Liver (tissue), 9 donors: ENCODE measurements around the gene NHERF2. TPM values are rescaled to one million over a fixed set of nuclear protein-coding genes. Genes with fewer than 3 reads are reported as not detected.

Source experiments
- DNase-seq: peaks from one replicate; pipeline ENCODE4 v3.0.0-alpha.2; 2017; ENCODE audit warnings: low spot score
- H3K27ac ChIP-seq, 2 donors: one replicate each; pipeline ENCODE4 v1.7.0; 2013; ENCODE audit warnings: inconsistent platforms in 2 of 2, low read length in 2 of 2, control low read depth in 1 of 2, low read depth in 1 of 2, mild to moderate bottlenecking in 1 of 2
- H3K27me3 ChIP-seq, 4 donors: one replicate each; pipeline versions ENCODE4 v1.6.1 to v1.7.0; 2013; ENCODE audit warnings: low read length in 3 of 4, inconsistent platforms in 1 of 4, mild to moderate bottlenecking in 1 of 4, moderate library complexity in 1 of 4; ENCODE audit not compliant: control insufficient read depth in 4 of 4, insufficient read depth in 4 of 4
- H3K36me3 ChIP-seq, 4 donors: one replicate each; pipeline versions ENCODE4 v1.6.1 to v1.7.0; 2013; ENCODE audit warnings: low read length in 3 of 4, mild to moderate bottlenecking in 3 of 4, low read depth in 1 of 4, moderate library complexity in 1 of 4; ENCODE audit not compliant: control insufficient read depth in 4 of 4, insufficient read depth in 3 of 4
- H3K4me1 ChIP-seq, 4 donors: one replicate each; pipeline versions ENCODE4 v1.6.1 to v1.7.0; 2013; ENCODE audit warnings: low read length in 3 of 4, mild to moderate bottlenecking in 3 of 4, moderate library complexity in 1 of 4; ENCODE audit not compliant: control insufficient read depth in 4 of 4, insufficient read depth in 4 of 4
- H3K4me3 ChIP-seq, 3 donors: one replicate each; pipeline versions ENCODE4 v1.6.1 to v1.7.0; 2013; ENCODE audit warnings: low read length in 3 of 3, control low read depth in 1 of 3, low read depth in 1 of 3, mild to moderate bottlenecking in 1 of 3
- H3K9ac ChIP-seq, 2 donors: one replicate each; pipeline ENCODE4 v1.7.0; 2013; ENCODE audit warnings: low read length in 2 of 2, mild to moderate bottlenecking in 2 of 2, moderate library complexity in 2 of 2, control low read depth in 1 of 2, low read depth in 1 of 2
- H3K9me3 ChIP-seq, 4 donors: one replicate each; pipeline versions ENCODE4 v1.6.1 to v1.7.0; 2013; ENCODE audit warnings: low read length in 3 of 4; ENCODE audit not compliant: control insufficient read depth in 4 of 4
- ATF3 ChIP-seq: IDR thresholded peaks from 2 replicates; pipeline ENCODE4 v1.6.1; 2016; ENCODE audit warnings: antibody characterized with exemption
- CTCF ChIP-seq: fragments of 150-350 bp; IDR thresholded peaks from 2 replicates; pipeline ENCODE4 v1.5.1; 2017; ENCODE audit warnings: improper control_type of control experiment, low read depth, low read length; ENCODE audit not compliant: missing input control
- EGR1 ChIP-seq, 2 donors: IDR thresholded peaks; 2 replicates each; pipeline ENCODE4 v1.6.1; 2016 to 2018; ENCODE audit warnings: antibody characterized with exemption in 2 of 2, low read depth in 2 of 2
- FOXA1 ChIP-seq: IDR thresholded peaks from 2 replicates; pipeline ENCODE4 v1.6.1; 2016; ENCODE audit warnings: antibody characterized with exemption
- FOXA2 ChIP-seq: IDR thresholded peaks from 2 replicates; pipeline ENCODE4 v1.6.1; 2016; ENCODE audit warnings: antibody characterized with exemption
- GABPA ChIP-seq, 2 donors: IDR thresholded peaks in 1 of 2; conservative IDR thresholded peaks in 1 of 2; 2 replicates each; pipeline ENCODE4 v1.6.1; 2016; ENCODE audit warnings: antibody characterized with exemption in 2 of 2, mild to moderate bottlenecking in 1 of 2, moderate library complexity in 1 of 2
- HNF4A ChIP-seq, 2 donors: conservative IDR thresholded peaks; 2 replicates each; pipeline ENCODE4 v1.6.1; 2016; ENCODE audit warnings: antibody characterized with exemption in 2 of 2, mild to moderate bottlenecking in 2 of 2
- HNF4G ChIP-seq: IDR thresholded peaks from 2 replicates; pipeline ENCODE4 v1.6.1; 2016; ENCODE audit warnings: antibody characterized with exemption
- JUND ChIP-seq, 2 donors: IDR thresholded peaks; 2 replicates each; pipeline ENCODE4 v1.6.1; 2016; ENCODE audit warnings: antibody characterized with exemption in 2 of 2
- NR2F2 ChIP-seq: IDR thresholded peaks from 2 replicates; pipeline ENCODE4 v1.6.1; 2016; ENCODE audit warnings: antibody characterized with exemption
- RAD21 ChIP-seq, 2 donors: IDR thresholded peaks; 2 replicates each; pipeline ENCODE4 v1.6.1; 2016; ENCODE audit warnings: antibody characterized with exemption in 2 of 2, mild to moderate bottlenecking in 2 of 2
- RXRA ChIP-seq, 2 donors: IDR thresholded peaks; 2 replicates each; pipeline ENCODE4 v1.6.1; 2017 to 2018; ENCODE audit warnings: antibody characterized with exemption in 2 of 2, mild to moderate bottlenecking in 1 of 2
- SP1 ChIP-seq: IDR thresholded peaks from 2 replicates; pipeline ENCODE4 v1.6.1; 2018; ENCODE audit warnings: antibody characterized with exemption, mild to moderate bottlenecking
- TAF1 ChIP-seq: conservative IDR thresholded peaks from 2 replicates; pipeline ENCODE4 v1.6.1; 2016; ENCODE audit warnings: antibody characterized with exemption, mild to moderate bottlenecking
- YY1 ChIP-seq: IDR thresholded peaks from 2 replicates; pipeline ENCODE4 v1.6.1; 2016; ENCODE audit warnings: antibody characterized with exemption, mild to moderate bottlenecking
- WGBS: extraction: QIAGEN DNeasy Blood & Tissue Kit; methylation state at CpG from one replicate; pipeline ENCODE4 v1.1.7; 2013; 5-methylcytosine and 5-hydroxymethylcytosine counted together
- polyA plus RNA-seq, 2 donors: library from polyadenylated mRNA; stranded (reverse) in 1 of 2; unstranded in 1 of 2; fragments of 200-250 nt in 1 of 2; fragments of >200 nt in 1 of 2; fragmentation: Nextera tagmentation in 1 of 2; extraction: Ambion mirVana in 1 of 2; gene quantifications; one replicate each; pipeline versions ENCODE4 v1.2.1 to v1.2.3, GENCODE V29; 2013 to 2015
- total RNA-seq, 2 donors: library from RNA; depleted of rRNA; stranded (reverse); fragments of >200 nt; gene quantifications; one replicate each; pipeline ENCODE4 v1.2.3, GENCODE V29; 2014
- TF ChIP-seq, protein P1 (sequence below): IDR thresholded peaks from 2 replicates; pipeline ENCODE4 v1.6.1; 2016; ENCODE audit warnings: antibody characterized with exemption
- TF ChIP-seq, protein P2 (sequence below): IDR thresholded peaks from 2 replicates; pipeline ENCODE4 v1.6.1; 2016; ENCODE audit warnings: antibody characterized with exemption, mild to moderate bottlenecking
- TF ChIP-seq, protein P3 (sequence below): IDR thresholded peaks from 2 replicates; pipeline ENCODE4 v1.6.1; 2016; ENCODE audit warnings: antibody characterized with exemption
- donor health status: healthy.
- donor health status: healthy.
- donor health status: healthy.
- donor health status: healthy.
- donor health status: healthy.

The NHERF2 gene
- total and polyA plus RNA-seq, 4 donors = 36.6 to 205 (median 74.1) TPM

GRCh38 chr16:2072926-2073325, 46.2 kb downstream of the NHERF2 start:
- Histone ChIP-seq H3K4me1 (no peaks in the 10 kb centered on the region), H3K27me3 (no peaks in the 10 kb centered on the region), H3K4me3 (no peak overlapping the region), H3K27ac (no peak overlapping the region), H3K9ac (no peak overlapping the region), H3K36me3 (peaks cover 14 to 75% (median 25%) of the 10 kb centered on the region in 4 donors), H3K9me3 (no peaks in the 10 kb centered on the region)
- TF ChIP-seq SP1 = no peak
- TF ChIP-seq GABPA (IDR thresholded peaks at IDR 0.05 in 1 of 2, conservative IDR thresholded peaks at IDR 0.05 in 1 of 2) = no peak
- TF ChIP-seq ATF3 = no peak
- TF ChIP-seq HNF4G = no peak
- no peak for TF ChIP-seq HNF4A (conservative IDR thresholded peaks at IDR 0.05)
- TF ChIP-seq FOXA1 = no peak
- TF ChIP-seq EGR1 (IDR thresholded peaks at IDR 0.05; ENCODE audit: low read depth in 2 of 2) = no peak
- TF ChIP-seq TAF1 = no peak
- no peak for TF ChIP-seq JUND (IDR thresholded peaks at IDR 0.05)
- TF ChIP-seq, protein P1, sequence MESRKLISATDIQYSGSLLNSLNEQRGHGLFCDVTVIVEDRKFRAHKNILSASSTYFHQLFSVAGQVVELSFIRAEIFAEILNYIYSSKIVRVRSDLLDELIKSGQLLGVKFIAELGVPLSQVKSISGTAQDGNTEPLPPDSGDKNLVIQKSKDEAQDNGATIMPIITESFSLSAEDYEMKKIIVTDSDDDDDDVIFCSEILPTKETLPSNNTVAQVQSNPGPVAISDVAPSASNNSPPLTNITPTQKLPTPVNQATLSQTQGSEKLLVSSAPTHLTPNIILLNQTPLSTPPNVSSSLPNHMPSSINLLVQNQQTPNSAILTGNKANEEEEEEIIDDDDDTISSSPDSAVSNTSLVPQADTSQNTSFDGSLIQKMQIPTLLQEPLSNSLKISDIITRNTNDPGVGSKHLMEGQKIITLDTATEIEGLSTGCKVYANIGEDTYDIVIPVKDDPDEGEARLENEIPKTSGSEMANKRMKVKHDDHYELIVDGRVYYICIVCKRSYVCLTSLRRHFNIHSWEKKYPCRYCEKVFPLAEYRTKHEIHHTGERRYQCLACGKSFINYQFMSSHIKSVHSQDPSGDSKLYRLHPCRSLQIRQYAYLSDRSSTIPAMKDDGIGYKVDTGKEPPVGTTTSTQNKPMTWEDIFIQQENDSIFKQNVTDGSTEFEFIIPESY = no peak
- no peak for TF ChIP-seq NR2F2
- no peak for TF ChIP-seq RXRA (IDR thresholded peaks at IDR 0.05)
- TF ChIP-seq, protein P2, sequence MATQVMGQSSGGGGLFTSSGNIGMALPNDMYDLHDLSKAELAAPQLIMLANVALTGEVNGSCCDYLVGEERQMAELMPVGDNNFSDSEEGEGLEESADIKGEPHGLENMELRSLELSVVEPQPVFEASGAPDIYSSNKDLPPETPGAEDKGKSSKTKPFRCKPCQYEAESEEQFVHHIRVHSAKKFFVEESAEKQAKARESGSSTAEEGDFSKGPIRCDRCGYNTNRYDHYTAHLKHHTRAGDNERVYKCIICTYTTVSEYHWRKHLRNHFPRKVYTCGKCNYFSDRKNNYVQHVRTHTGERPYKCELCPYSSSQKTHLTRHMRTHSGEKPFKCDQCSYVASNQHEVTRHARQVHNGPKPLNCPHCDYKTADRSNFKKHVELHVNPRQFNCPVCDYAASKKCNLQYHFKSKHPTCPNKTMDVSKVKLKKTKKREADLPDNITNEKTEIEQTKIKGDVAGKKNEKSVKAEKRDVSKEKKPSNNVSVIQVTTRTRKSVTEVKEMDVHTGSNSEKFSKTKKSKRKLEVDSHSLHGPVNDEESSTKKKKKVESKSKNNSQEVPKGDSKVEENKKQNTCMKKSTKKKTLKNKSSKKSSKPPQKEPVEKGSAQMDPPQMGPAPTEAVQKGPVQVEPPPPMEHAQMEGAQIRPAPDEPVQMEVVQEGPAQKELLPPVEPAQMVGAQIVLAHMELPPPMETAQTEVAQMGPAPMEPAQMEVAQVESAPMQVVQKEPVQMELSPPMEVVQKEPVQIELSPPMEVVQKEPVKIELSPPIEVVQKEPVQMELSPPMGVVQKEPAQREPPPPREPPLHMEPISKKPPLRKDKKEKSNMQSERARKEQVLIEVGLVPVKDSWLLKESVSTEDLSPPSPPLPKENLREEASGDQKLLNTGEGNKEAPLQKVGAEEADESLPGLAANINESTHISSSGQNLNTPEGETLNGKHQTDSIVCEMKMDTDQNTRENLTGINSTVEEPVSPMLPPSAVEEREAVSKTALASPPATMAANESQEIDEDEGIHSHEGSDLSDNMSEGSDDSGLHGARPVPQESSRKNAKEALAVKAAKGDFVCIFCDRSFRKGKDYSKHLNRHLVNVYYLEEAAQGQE = no peak
- no peak for TF ChIP-seq CTCF
- TF ChIP-seq, protein P3, sequence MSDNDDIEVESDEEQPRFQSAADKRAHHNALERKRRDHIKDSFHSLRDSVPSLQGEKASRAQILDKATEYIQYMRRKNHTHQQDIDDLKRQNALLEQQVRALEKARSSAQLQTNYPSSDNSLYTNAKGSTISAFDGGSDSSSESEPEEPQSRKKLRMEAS = no peak
- 87% methylated on average over 8 of the region's 8 CpGs for WGBS
- DNase-seq = no peak

DNA sequence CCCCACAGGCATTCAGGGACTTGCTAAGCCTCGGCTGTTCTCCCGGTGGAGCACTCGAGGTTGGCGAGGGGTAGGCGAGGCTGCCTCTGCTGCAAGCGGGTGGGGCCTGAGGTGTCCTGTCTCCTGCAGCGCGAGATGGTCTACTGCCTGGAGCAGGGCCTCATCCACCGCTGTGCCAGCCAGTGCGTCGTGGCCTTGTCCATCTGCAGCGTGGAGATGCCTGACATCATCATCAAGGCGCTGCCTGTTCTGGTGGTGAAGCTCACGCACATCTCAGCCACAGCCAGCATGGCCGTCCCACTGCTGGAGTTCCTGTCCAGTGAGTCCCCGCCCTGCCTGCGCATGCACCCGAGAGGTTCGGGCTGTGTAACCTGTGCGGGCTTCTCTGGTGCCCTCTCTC, 47.4 kb downstream of the NHERF2 start:
- Histone ChIP-seq H3K27me3 (no peaks in the 10 kb centered on the region), H3K36me3 (peaks cover 13 to 68% (median 22%) of the 10 kb centered on the region in 4 donors), H3K4me1 (no peaks in the 10 kb centered on the region), H3K27ac (no peak overlapping the region), H3K9ac (no peak overlapping the region), H3K9me3 (no peaks in the 10 kb centered on the region), H3K4me3 (no peak overlapping the region)
- 97% methylated on average over 20 of the region's 20 CpGs for WGBS
- DNase-seq = no peak
- TF ChIP-seq, protein P2 = no peak
- TF ChIP-seq, protein P3 = no peak
- TF ChIP-seq TAF1 (no peak), FOXA2 (no peak), JUND (IDR thresholded peaks at IDR 0.05) (no peak), YY1 (no peak), SP1 (no peak), RXRA (IDR thresholded peaks at IDR 0.05) (no peak), HNF4A (conservative IDR thresholded peaks at IDR 0.05) (no peak), RAD21 (IDR thresholded peaks at IDR 0.05) (no peak), NR2F2 (no peak), CTCF (no peak), HNF4G (no peak)
